HG02870 (cell line): ENCODE measurements around the gene CARD10.

Experiments used
- ATAC-seq: cut with Tn5 transposase; IDR thresholded peaks from one replicate; pipeline ENCODE4 v1.9.1; 2021; ENCODE audit warnings: mild to moderate bottlenecking, moderate library complexity; ENCODE audit not compliant: unreplicated experiment

Gene CARD10, protein sequence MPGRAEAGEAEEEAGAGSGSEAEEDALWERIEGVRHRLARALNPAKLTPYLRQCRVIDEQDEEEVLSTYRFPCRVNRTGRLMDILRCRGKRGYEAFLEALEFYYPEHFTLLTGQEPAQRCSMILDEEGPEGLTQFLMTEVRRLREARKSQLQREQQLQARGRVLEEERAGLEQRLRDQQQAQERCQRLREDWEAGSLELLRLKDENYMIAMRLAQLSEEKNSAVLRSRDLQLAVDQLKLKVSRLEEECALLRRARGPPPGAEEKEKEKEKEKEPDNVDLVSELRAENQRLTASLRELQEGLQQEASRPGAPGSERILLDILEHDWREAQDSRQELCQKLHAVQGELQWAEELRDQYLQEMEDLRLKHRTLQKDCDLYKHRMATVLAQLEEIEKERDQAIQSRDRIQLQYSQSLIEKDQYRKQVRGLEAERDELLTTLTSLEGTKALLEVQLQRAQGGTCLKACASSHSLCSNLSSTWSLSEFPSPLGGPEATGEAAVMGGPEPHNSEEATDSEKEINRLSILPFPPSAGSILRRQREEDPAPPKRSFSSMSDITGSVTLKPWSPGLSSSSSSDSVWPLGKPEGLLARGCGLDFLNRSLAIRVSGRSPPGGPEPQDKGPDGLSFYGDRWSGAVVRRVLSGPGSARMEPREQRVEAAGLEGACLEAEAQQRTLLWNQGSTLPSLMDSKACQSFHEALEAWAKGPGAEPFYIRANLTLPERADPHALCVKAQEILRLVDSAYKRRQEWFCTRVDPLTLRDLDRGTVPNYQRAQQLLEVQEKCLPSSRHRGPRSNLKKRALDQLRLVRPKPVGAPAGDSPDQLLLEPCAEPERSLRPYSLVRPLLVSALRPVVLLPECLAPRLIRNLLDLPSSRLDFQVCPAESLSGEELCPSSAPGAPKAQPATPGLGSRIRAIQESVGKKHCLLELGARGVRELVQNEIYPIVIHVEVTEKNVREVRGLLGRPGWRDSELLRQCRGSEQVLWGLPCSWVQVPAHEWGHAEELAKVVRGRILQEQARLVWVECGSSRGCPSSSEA

DNA sequence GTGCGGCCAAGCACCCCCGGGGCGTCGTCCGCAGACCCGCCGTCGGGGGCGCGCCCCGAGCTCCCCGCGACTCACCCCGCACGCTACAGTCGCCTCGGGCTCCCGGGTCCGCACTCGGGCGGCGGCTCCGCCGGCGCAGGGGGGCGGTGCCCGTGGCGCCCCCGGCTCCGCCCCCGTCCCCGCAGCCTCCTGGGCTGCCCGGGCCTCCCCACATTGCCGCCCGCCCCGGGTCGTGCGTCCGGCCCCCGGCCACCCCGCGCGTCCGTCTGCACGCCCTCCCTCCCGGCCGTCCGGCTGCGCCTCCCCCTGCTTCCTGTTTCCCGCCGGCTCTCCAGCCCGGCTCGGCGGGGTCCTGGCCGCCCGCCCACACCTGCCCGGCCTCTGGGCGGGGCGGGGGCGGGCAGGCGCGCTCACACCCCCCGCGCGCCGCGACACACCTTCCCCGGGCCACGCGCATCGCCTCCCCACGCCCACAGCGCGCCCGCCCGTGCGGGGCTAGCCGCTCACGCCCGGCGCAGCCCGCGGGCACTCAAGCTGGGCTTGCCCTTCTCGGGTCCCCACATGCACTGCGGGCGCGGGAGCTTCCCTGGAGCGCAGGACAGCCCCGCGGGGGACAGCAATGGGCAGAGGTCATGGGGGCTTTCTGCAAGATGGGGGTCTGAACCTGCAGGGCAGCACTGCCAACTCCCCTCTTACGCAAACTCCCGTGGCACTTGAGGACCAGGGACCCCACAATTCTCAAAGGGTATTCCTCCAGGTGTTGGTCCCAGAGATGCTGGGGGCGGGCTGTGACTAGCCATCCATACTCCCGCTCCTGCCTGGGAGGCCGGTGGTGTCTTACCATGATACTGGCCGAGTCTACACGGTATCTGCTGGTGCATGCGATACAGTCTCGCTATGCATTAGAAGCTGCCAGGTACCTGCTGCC, at the start of gene CARD10:
CARD10 (minus strand) TSS at position 148 of the 928 bp plus-strand sequence. CDS start 215 bp downstream, outside the sequence.
- ATAC-seq: no peak

DNA sequence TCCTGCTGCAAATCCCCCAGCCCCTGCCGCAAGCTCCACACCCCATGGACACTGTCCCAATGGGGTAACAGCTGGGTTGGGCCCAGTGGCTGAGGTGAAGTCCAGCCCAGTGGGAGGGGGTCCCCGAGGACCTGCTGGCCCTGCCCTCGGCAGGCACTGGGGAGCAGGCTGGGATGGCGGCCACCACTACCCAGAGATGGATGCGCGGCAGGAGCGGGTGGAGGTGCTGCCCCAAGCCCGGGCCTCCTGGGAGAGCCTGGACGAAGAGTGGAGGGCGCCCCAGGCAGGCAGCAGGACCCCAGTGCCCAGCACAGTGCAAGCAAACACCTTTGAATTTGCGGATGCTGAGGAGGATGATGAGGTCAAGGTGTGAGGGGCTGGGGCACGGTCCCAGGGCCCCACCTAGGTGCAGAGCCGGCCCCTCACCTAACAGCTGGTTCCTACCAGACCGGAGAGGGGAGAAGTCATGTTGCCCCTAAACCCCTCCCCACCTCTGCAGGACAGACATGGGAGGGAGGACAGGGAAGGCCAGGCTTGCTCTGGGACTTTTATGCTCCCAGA, 49.3 kb upstream of the CARD10 start:
- no peak for ATAC-seq

DNA sequence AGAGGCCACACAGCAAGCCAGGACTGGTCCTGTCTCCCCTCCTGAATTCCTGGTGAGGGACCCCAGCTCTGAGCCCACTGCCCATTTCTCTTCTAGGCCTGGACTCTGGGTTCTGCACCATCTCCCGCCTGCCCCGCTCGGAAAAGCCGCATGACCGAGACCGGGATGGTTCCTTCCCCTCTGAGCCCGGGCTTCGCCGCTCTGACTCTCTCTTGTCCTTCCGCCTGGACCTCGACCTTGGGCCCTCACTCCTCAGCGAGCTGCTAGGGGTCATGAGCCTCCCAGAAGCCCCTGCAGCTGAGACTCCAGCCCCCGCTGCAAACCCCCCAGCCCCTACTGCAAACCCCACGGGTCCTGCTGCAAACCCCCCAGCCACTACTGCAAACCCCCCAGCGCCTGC, 48.8 kb upstream of the CARD10 start:
- no peak for ATAC-seq

DNA sequence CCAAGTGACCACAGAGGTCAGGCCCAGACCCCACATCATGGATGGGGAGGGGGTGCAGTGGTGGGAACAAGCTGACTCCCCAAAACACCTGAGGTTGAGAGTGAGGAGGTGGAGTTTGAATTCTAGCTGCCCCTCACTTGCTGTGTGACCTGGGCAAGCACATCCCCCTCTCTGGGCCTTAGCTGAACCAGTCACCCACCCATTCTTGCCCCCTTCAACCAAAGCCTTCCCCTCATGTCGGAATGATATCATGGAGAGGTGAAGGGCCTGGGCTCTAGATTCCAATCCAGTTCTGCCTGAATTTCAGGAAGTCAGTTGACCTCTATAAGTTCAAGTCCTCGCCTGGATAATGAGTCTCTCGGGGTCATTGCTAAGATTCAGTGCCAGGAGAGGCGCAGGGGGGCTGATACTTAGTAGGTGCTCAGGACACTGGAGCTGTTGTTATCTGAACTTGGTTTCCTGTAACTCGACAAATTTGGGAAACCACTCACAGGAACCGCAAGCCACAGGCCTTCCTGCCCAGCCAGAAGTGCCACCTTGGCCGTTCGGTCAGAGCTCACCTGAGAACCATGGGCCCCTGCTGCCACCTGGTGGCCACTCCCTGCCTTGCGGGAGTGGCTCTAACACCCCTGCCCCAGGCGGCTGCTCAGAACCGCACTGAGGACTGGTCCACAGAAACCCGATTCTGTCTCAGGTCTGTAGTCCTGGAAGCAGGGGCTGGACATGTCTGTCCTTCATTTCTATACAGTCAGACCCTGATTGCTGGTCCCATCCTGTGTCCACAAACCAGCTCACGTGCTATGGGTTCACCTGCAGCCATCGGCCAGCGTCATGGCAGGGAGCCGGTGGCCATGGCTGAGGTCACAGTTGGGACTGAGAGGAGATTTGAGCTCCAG, 47.9 kb upstream of the CARD10 start:
- peak; percentile 72 for ATAC-seq

DNA sequence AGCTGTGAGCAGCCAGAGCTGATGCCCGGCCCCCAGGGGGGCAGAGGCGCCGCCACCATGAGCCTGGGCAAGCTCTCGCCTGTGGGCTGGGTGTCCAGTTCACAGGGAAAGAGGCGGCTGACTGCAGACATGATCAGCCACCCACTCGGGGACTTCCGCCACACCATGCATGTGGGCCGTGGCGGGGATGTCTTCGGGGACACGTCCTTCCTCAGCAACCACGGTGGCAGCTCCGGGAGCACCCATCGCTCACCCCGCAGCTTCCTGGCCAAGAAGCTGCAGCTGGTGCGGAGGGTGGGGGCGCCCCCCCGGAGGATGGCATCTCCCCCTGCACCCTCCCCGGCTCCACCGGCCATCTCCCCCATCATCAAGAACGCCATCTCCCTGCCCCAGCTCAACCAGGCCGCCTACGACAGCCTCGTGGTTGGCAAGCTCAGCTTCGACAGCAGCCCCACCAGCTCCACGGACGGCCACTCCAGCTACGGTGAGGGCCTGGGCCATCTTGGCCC, 47.2 kb upstream of the CARD10 start:
- no peak for ATAC-seq

DNA sequence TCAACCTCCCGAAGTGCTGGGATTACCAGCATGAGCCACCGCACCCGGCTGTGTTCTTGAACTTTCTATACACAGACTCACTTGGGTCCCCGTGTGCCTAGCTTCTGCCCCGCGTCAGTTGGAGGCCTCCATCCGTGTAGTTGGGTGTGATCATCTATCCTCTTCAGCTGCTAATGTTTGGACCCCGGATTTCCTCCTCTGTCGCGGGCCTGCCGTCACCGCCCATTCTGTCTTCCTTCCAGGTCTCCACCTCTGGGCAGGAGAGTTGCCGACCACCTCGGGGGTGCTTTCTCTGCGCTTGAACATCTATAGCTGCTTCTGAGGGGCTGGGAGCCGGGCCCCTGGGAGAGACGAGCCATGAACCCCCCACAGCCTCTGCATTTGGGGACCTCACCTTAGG, 46.6 kb upstream of the CARD10 start:
- ATAC-seq: no peak

DNA sequence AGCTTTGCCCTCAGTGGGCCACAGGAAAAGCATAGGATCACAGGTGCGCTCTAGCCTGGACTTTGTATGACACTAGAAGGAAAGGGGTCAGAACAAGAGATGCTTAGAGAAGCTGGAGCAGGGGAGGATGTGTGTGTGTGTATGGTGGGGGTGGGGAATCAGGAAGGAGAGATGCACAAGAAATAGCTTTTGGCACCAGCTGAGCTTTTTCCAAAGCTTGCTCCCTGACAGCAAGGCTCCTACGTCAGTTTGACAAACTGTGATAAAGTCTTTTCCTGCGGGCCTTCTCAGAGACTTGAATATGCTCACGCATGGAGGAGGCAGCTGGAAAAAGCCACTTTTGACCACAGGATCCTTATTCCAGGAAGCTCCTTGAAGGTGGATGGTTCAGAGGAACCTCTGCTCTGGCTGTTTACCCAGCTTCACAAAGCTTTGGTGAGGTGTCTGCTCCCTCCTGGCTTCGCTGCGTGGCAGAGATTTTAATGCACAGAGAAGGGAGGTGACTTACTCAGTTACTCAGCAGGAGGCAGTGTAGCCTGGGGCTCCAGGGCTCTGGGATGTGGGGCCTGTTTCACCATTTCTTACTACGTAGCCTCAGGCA, 45.0 kb upstream of the CARD10 start:
- no peak for ATAC-seq

DNA sequence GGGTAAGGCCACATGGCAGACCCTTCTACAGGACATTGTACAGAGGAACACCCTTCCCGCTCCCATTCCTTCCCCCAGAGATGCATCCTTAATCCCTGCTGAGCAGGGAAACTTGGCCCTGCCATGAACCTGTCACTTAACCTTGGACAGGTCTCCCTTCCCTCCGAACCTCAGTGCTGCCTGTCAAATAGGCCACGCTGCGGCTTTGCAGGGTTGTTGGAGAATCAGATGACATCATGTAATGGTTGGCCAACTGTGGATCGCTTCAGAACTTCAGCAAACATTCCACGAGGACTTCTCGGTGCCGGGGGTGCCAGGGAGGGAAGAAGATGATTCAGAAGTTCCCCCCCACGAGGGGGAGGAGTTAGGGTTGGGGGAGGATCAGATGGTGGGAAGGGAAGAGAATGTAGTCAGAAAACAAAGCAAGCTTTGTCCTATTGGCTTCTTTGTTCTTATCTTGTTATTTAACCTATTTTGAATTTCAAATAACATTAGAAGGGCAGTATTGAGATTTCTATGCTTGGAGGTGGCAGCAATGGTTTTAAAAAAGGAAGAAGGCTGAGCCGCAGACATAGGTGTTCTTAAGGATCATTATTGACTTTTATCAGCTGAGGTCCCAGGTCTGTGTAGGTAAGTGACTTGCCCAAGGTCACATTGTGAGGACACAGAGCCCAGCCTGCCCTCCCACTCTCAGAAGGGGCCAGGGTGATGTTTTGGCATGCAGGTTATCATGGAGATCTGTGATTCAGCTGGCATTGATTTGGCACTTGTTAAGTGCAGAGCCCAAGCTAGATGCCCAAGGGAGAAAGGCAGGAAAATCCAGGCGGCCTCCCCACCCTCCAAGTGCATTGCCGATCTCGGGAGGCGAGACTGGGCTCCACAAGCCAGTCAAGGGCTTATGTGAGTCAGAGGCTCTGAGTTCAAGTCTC, 44.2 kb upstream of the CARD10 start:
- no peak for ATAC-seq

DNA sequence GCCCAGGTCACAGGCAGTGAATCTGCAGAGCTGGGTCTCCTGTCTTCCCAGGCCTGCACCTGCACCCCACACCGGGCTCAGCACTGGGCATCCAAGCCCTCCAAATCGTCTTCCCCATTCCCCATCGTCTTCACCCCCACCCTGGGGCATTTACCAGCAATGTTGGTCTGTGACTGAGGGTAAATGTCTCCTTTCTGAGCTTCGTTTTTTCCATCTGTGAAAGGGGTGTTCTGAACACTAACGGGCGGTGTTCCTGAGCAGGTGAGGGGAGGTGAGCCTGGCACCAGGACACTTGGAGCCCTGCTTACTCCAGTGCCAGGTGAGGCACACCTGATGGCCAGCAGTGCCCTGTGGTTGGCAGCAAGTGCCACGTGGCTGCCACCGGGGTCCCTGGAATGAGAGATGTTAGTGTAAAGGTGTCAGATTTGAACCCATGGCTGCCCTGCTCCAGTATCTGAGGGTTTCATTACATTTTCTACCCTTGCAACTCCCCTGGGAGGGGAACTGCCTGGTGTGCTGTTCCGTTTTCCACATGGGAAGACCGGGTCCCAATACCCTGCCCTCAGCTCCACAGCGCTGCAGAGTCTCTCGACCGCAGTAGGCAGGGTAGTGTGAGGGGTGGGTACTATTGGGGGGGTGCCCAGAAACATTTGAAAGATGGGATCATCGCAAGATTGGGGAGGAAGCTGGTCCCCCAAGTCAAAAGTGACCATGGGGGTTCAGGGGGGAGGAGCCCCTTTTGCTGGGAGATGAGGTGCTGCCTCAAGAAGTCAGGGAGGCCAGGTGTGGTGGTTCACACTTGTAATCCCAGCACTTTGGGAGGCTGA, 43.0 kb upstream of the CARD10 start:
- no peak for ATAC-seq

DNA sequence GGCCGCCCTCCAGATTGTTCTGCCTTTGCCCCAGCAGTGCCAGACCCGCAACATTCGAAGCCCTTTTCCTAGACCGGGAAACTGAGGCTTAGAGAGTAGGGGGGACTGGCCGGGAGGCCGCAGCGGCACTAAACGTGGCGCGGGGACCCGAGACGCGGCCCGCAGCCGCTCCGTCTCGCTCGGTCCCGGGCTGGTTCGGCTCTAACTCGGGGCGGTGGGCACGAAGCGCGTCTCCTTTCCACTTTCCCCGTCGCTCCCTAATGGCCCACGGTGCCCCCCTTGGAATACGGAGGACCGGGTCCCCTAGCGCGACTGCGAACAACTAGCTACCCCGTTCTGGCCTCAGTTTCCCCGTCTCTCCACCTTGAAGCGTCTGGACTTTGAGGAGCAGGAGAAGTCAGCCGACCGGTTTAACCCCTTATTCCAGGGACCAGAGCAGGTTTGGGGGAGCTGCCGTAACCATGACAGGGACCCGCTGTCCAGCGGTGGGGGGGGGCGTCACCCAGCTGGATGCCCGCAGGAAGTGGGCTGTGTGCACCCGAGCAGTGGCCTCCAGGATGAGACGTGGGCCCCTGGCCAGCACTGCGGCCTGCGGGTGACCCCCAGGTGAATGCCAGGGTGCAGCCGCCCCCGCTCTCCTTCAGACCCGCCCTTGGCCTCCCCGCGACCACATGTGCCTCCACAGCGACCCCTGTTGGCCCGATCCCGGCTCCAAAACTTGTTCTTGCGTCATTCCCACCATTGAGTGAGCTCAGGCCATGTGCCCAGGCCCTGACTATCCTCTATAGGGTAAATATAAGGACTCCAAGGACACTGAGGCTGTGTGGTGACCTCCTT, 42.2 kb upstream of the CARD10 start:
- no peak for ATAC-seq

DNA sequence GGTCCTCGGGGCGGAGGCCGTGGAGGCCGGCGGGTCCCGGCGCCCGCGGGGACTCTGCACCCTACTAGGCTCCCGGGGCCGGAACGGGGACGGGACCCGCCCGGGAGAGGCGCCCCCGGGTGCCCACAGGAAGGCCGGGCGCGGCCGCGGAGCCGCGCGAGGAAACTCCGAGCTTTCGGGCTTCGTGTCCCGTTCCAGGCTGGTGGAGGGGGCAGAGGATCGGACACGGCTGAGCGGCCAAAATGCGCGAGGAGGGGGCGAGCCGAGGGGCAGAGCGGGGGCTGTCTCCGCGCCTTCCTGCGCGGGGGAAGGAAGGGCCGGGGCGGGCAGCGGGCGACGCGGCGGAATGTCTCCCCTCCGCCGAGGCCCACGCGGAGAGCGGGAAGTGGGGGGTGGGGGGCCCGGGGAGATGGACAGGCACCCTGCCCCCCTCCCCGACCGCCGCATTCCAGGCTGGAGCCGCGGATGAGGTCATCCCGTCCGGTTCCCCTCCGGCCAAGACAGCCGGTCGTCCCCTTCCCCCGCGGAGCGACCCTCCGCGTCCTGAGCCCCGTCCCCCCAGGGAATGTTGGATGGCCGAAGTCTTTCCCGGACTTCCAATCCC, 41.5 kb upstream of the CARD10 start:
- ATAC-seq: no peak

DNA sequence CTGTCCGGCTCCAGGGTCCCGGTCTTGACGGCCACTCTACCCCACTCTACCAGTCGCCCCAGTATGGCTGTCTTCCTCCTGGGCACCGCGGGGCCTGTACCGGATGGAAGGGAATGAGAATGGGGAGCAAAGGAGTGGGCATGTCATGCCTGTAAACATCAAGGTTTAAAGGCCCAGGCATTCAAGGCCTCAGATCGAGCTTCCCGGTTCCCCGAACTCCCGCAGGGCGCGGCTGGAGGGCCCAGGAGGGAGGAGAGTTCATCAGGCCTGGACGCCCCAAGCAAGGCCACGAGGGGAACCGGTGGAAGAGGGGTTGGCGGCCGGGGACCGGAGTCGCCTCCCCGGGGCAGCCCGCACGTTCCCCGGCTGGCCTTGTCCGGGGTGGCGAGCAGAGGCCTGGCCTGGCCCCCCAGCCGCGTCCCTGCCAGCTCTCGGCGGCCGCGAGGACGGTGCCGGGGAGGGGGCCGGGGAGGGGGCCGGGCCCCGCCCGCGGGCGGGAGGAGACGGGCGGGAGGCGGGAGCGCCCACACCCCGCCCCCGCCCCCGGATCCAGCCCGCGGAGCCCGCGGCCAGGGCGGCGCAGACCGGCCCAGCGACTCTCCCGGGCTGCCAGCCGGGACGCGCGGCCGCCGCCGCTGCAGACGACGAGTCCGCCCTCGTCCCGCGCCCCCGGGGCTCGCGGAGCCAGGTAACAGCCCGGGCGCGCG, 40.8 kb upstream of the CARD10 start, which contains the start of gene CDC42EP1:
CDC42EP1 (plus strand) TSS at position 580 of the 707 bp plus-strand sequence. CDS start 5,870 bp downstream, outside the sequence.
- ATAC-seq: no peak

DNA sequence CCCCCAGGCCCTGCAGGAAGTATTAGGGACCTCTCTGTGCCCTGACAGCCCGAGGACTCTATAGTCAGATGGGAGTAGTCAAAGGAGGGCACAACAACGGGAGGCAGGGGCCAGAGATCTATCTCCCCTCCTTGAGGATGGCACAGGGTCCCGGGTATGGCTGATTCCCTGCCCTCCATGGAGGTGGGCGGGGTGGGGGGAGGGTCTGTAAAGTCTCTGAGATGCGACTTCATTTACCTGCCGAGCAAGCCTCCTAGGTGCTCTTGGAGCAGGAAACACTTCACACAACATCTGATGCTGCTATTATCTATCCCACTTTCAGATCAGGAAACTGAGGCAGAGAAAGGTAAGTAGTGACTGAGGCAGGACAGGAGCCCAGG, 40.3 kb upstream of the CARD10 start:
- ATAC-seq: no peak

DNA sequence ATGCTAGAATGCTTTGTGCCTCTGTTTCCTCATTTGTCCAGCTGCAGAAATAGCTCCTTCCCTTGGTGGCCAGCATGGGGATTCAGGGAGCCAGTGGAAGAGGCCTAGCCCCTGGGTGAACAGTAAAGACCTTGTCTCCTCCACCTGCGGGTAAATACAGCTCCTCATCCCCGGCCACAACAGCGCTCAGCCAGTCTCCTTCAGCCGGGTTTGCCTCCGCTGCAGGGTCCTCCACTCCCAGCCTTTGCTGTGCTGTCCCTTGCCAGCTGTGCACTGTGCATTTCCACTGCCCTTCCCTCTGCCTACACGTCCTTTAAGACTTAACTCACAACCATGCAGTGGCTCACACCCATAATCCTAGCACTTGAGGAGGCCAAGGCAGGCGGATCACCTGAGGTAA, 39.6 kb upstream of the CARD10 start:
- ATAC-seq: no peak
